Lower leg skin (tissue), 3 donors: ENCODE measurements around the gene SH3BGRL3.

Experiments
- CTCF ChIP-seq, 3 donors: fragments of 450-650 bp; IDR thresholded peaks; one replicate each; pipeline ENCODE4 v1.5.1; 2016; ENCODE audit warnings: antibody characterized with exemption in 3 of 3, mild to moderate bottlenecking in 3 of 3, moderate library complexity in 2 of 3
- POLR2A ChIP-seq, 2 donors: fragments of 450-650 bp; IDR thresholded peaks; one replicate each; pipeline ENCODE4 v1.6.1; 2016 to 2017; ENCODE audit warnings: antibody characterized with exemption in 2 of 2, mild to moderate bottlenecking in 1 of 2, moderate library complexity in 1 of 2

DNA sequence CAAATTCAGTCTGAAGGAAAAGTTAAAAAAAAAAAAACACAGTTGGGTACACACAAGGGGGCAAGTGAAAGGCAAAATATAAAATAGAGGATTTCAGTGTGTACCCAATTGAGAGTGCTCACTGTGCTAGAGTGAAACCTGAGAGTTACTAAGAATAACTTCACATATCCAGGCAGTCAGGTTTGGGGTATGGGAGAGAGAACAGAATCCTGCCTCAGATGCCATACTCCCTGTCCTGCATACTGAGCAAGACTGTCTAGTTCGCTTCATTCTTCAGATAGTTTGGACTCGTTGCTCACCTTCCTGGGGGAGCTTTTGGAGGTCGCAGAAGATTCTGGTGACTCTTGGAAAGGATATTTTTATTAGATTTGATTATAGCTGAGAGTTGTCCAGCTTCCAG is 25.5 kb upstream of the SH3BGRL3 start:
- TF ChIP-seq CTCF (IDR thresholded peaks at IDR 0.05) (no peak), POLR2A (IDR thresholded peaks at IDR 0.05) (no peak)
